GM12891 (cell line): ENCODE data around the gene PICALM.

Source experiments
- POLR2A ChIP-seq: IDR thresholded peaks from 2 replicates; pipeline ENCODE4 v1.6.1; 2011; ENCODE audit warnings: low read depth, low read length, control low read depth
- TAF1 ChIP-seq: IDR thresholded peaks from 2 replicates; pipeline ENCODE4 v1.6.1; 2011; ENCODE audit warnings: low read depth, low read length, control low read depth

- TF ChIP-seq POLR2A (no peak), TAF1 (no peak)
Measured at GRCh38 chr11:85946221-85946620, 122.7 kb downstream of the PICALM start.
